ENCODE results near the gene SPATA31D4. TPM values are rescaled to one million over a fixed set of nuclear protein-coding genes. Genes with fewer than 3 reads are reported as not detected.

Gene SPATA31D4
- total and polyA plus RNA-seq, 10 of the 15 experiments (the other 5 are each of a cell fraction or from before 2014, with no cell fraction given) = not detected

GRCh38 chr9:81892440-81892839 is 35.8 kb upstream of the SPATA31D4 start:
- DNase-seq (ENCODE audit: low read depth, low spot score) (no peak), FAIRE-seq (no peak), ATAC-seq (no peak)
- SMC1A ChIA-PET (ENCODE audit: uncharacterized antibody, unreplicated experiment) = no interaction called here
- WGBS (ENCODE audit: insufficient coverage, insufficient replicate concordance, low lambda C conversion rate, missing lambda C conversion rate) = 100% methylated on average over 1 of the region's 1 CpG
- CTCF ChIA-PET = no interaction called here
- H3K4me2 ChIP-seq (ENCODE audit: control insufficient read depth, insufficient read depth) = no peak overlapping the region
- intact Hi-C loops (cut with micrococcal nuclease; ENCODE audit: unreplicated experiment) = no loop called here
- BruUV-seq (replicated peaks) = no TSS peak
- no peak overlapping the region for H3K4me3 ChIP-seq
- H4K20me1 ChIP-seq (ENCODE audit: control insufficient read depth, insufficient read depth) = no peaks in the 10 kb centered on the region
- TF ChIP-seq SIN3A (IDR thresholded peaks at IDR 0.05; ENCODE audit: low read depth, low read length) = no peak
- TF ChIP-seq NFYA (IDR thresholded peaks at IDR 0.05; ENCODE audit: borderline replicate concordance, low read depth, low read length) = no peak
- no peak for TF ChIP-seq ZNF207 (IDR thresholded peaks at IDR 0.05; ENCODE audit: borderline replicate concordance)
- no peak for TF ChIP-seq NR2C1 (IDR thresholded peaks at IDR 0.05)
- no peak for TF ChIP-seq ZNF24 (IDR thresholded peaks at IDR 0.05)
- no peak for TF ChIP-seq ZNF217 (IDR thresholded peaks at IDR 0.05)
- TF ChIP-seq SMARCA5 (IDR thresholded peaks at IDR 0.05) = no peak
- TF ChIP-seq IKZF1 (conservative IDR thresholded peaks at IDR 0.05) = no peak
- no peak for TF ChIP-seq PML (IDR thresholded peaks at IDR 0.05; ENCODE audit: low read length)
- no peak for TF ChIP-seq PRDM15 (CRISPR knock-in tag; IDR thresholded peaks at IDR 0.05)
- POLR2A ChIA-PET = no interaction called here
- H2AFZ ChIP-seq (ENCODE audit: control insufficient read depth, low read depth, low read length) = no peak overlapping the region
- RAD21 ChIA-PET (ENCODE audit: unreplicated experiment) = no interaction called here
- no peaks in the 10 kb centered on the region for H3K36me3 ChIP-seq (ENCODE audit: control insufficient read depth in 2 of 2, insufficient read depth in 2 of 2, low read length in 1 of 2)
- H3K27ac ChIP-seq (ENCODE audit: control insufficient read depth, insufficient read depth) = no peak overlapping the region
- no peaks in the 10 kb centered on the region for H3K27me3 ChIP-seq (replicated peaks in 1 of 2; ENCODE audit: control insufficient read depth in 2 of 2, insufficient read depth in 2 of 2, low read length in 1 of 2)
- no peak overlapping the region for H3K9ac ChIP-seq (ENCODE audit: control insufficient read depth, insufficient read depth, low read length)
- in situ Hi-C loops (cut with MboI) = no loop called here
- H3K4me1 ChIP-seq (ENCODE audit: control insufficient read depth, insufficient read depth, low read length) = no peaks in the 10 kb centered on the region
- no peaks in the 10 kb centered on the region for H3K79me2 ChIP-seq (ENCODE audit: control insufficient read depth, insufficient read depth, low read length)
- no peaks in the 10 kb centered on the region; the same call in 2 of the 3 replicates for H3K9me3 ChIP-seq (replicated peaks; ENCODE audit: control insufficient read depth, insufficient read depth, low read length)
